ENCODE data around the gene UBE3C.

DNA sequence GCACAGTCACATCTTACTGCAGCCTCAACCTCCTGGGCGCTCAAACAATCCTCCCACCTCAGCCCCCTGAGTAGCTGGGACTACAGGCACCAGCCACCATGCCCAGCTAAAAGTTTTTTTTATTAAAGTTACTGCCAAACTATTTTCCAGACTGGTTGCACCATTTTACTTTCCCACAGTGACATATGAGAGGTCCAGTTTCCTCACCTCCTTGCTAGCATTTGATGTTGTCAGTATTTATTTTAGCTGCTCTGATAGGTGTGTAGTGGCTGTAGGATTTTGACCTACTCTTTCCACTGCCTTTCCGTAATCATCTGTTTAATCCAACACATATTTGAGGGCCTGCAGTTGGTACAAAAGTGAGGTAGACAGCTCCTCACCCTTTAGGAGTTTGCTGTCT lies 5.4 kb upstream of the UBE3C start:
- TF ChIP-seq ZNF317 (CRISPR knock-in tag; IDR thresholded peaks at IDR 0.05): no peak
- TF ChIP-seq SOX6 (IDR thresholded peaks at IDR 0.05): no peak
- TF ChIP-seq SOX6 (CRISPR knock-in tag; IDR thresholded peaks at IDR 0.05): no peak
- TF ChIP-seq, protein P1, sequence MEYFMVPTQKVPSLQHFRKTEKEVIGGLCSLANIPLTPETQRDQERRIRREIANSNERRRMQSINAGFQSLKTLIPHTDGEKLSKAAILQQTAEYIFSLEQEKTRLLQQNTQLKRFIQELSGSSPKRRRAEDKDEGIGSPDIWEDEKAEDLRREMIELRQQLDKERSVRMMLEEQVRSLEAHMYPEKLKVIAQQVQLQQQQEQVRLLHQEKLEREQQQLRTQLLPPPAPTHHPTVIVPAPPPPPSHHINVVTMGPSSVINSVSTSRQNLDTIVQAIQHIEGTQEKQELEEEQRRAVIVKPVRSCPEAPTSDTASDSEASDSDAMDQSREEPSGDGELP (IDR thresholded peaks at IDR 0.05; ENCODE audit: borderline replicate concordance, low read depth): no peak

All from HepG2 (cell line).